Activated CD4-positive, alpha-beta T cell treated with anti-CD3 and anti-CD28 coated beads, Interleukin-2, amount 50 U/mL, for 24 hours (primary cell): Measurements from ENCODE around the gene SDK2.

ENCODE experiments used
- DNase-seq, 2 donors: peaks; one replicate each; pipeline ENCODE4 v3.0.0-alpha.2; 2020; ENCODE audit warnings: low read depth in 1 of 2, low spot score in 1 of 2

SDK2 gene

GRCh38 chr17:73613271-73614233 is 30.7 kb downstream of the SDK2 start:
- DNase-seq: no peak

DNA sequence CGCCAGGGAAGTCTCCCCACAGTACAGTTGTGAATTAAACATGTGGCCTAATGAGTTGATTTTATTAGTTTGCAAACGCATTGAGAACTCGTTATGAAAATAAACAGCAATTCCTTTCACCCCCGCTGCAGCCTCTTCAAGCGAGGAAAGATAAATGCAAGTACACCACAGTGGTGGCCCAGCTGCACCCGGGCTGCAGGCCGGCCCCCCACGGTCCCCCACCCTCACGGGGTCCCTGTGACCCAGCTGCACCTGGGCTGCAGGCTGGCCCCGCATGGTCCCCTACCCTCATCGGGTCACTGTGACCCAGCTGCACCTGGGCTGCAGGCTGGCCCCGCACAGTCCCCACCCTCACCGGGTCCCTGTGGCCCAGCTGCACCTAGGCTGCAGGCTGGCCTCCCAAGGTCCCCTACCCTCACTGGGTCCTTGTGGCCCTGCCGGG is 32.2 kb downstream of the SDK2 start:
- DNase-seq: no peak

DNA sequence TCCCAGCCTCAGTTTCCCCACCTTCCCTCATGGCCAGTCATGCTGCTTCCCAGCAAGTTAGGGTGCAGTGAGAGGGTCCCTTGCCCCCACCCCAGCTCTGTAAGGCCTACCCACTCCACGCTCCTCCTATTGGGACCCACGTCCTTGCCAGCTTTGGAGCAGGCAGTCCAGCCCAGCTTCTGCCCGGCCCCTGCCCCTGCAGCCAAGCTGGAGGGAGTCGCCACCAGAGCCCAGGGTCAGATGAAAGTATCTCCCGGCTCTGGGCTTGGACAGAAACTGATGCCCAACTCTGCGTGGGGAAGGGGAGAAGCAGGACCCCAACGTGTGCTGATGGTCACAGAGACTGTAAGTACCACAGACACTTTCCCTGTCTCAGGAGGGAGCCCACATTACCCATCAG is 32.6 kb downstream of the SDK2 start:
- no peak for DNase-seq

DNA sequence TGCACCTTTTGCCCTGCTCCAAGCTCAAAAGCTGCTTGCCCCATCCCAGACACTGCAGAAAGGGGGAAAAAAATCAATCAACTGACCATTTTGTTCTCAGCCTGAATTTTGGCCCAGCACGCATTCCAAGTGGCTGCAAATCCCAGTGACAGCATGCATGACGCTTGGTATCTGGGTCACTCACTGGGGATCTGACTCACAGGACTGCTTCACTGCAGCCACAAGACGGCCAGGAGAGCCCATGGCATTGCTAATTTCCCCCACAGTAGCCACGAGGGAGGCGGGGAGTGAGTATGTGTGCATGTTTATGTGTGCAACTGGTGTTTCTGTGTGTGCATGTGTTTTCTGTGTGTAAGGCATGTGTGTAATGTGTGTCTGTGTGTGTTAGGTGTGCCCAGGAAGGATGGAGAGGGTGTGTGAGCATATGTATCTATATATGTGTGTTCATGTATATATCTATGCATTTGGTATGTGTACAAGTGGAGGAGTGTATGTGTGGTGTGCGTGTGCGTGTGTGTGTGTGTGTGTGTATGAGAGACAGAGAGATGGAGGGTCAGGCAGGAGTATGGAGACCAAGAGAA is 33.8 kb downstream of the SDK2 start:
- DNase-seq: no peak

DNA sequence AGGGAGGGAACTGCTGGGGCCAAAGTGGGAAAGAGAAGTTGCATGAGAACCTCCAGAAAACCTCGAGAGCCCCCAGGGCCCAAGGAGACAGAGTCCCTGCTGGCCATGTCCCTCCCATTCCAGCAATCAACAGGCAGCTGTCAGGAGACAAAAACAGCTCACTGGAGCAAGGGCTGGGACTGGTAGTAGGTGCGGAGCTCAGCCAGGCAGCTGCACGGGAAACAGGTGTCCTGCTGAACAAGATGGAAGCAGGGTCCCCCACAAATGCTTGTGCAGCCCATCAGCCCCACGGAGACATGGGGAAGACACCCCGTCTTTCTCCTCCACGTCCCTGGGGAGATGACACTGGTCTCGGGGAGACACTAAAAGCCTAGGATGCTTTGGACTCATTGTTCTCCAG is 34.5 kb downstream of the SDK2 start:
- DNase-seq: no peak

GRCh38 chr17:73609060-73609459 is 35.2 kb downstream of the SDK2 start:
- no peak for DNase-seq

- no peak for DNase-seq
Measured at GRCh38 chr17:73605444-73605843, 38.8 kb downstream of the SDK2 start.

DNA sequence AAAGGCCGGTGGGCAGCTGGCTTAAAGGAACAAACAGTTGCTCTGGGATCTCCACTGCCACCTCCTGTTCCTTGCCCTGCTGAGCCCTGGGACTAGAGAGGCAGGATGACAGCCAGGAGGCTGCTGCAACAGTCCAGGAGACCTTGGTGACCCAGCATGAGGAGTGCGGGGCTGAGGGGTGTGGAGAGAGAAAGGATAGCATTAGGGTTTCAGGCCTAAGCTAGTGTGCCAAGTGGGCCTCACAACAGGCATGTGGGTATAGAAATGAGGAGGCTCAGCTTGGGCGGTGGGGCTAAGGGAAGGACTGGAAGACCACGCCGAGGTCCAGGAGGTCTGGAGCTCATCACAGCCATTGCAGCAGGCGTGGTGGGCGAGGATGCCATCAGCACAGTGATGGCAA is 39.8 kb downstream of the SDK2 start:
- no peak for DNase-seq

DNA sequence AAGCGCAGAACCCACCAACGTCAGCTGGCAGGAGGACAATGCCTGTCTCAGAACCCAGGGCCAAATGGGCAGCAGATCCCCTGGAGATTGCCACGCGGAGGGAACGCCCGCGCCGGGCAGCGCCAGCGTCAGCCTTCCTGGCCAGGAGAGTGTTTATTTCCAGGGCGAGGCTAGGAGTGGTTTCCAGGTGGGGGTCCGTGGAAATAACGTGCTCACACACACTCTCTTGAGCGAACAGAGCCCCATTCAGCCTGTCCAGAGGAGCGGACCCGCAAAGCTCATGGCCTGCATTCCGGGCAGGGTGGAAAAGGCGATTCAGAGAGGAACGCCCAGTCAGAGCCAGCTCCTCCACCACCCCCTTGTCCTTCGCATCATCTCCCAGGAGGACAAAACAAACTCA is 40.3 kb downstream of the SDK2 start:
- DNase-seq: no peak

- no peak for DNase-seq
Measured at GRCh38 chr17:73600103-73600871, 44.0 kb downstream of the SDK2 start.

- no peak for DNase-seq
Measured at GRCh38 chr17:73599599-73599998, 44.6 kb downstream of the SDK2 start.

DNA sequence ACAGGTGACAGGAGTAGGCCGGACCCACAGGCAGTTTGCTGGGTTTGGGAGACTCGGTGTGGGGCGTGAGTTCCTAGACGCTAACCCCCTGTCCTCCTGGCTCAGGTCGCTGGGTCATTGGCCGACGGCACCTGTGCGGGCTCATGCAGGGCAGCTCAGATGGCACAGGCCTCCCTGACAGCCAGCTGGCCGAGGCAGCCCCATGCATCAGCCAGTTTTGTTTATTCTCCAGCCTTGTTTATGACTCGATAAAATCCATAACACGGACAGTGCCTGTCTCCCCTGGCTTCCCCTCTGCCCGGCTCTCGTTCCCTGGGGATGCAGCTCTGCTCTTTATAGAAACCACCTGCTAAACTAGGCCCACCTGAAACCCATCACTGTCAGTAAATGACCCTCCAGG is 46.0 kb downstream of the SDK2 start:
- DNase-seq: no peak

- no peak for DNase-seq
Measured at GRCh38 chr17:73595931-73596330, 48.3 kb downstream of the SDK2 start.

DNA sequence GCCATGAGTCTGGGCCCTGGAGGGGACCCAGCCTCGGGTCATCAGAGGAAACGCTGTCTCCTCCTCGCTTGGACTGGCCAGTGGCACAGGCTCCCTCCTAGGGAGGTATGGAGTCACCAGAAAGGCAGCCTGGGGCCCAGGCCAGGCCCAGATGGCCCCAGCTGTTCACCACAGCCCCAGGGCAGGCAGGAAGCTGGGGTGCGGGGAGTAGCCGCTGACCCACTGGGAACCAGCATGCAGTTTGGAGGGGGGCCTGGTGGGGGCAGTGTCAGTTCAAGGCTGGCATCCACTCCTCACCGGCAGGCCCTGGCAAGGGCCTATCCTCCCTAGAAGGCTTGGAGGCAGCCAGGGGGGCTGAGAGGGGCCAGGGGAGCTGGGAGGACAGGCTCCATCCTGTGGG is 48.8 kb downstream of the SDK2 start:
- no peak for DNase-seq

DNA sequence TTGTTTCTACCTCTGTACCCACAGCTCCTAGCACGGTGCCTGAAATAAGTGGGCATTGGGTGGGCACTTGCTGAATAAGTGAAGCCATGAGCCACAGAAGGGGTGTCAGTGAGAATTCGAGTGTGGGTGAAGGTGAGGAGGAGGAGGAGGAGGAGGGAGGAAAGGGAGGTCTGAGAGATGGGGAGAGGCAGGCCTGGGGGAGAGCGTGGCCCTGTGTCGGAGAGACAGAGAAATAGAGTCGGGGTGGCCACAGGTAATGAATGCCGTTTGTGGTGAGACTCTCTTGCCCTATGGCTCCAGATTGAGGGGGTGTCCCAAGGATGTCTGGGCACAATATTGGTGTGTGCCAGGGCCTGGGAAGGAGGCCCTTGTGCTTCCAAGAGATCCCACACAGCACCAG is 49.2 kb downstream of the SDK2 start:
- no peak for DNase-seq

DNA sequence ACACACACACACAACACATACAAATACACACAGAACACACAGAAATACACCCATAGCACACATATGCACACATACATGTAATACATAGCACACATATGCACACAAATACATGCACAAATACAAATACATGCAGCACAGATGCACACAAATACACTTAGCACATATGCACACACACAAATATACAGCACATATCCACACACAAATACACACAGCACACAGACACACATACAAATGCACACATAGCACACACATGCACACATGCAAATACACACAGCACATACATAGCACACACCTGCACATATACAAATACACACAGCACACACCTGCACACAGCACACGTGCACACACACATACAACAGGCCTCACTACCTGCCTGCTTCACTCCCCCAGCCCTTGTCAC is 49.6 kb downstream of the SDK2 start:
- no peak for DNase-seq

- DNase-seq: no peak
Measured at GRCh38 chr17:73594025-73594424, 50.2 kb downstream of the SDK2 start.

DNA sequence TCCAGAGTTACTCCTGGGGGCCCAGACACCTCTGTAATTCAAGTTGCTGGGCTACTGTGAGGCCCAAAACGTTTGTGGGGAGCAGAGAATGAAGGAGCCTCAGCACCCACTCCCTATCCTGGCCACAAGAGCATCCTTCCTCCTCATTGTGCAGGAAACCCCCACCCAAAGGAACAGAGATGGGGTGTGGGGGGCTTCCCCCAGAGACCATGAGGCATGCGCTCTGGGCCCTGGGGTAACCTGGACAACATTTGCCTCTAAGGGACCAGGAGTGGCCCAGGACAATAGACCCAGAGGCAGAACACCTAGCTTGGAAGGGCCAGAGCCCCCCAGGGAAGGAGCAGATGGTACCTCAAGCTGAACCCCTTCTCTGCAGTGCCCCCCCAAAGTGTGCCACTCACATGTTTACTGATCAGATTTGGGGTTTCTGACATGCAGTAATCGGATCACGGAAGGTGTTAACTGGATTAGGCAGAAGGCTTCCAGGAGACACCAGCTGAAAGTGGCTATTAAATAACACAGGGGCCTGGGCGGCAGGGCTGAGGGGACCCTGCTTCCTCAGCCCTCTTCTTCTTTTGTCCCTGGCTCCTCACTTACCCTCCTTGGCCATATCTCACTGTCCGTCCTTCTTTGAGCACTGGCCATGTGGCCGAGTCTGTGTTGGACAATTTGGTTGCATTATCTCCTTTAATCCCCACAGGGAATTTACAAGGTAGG is 50.8 kb downstream of the SDK2 start:
- no peak for DNase-seq

DNA sequence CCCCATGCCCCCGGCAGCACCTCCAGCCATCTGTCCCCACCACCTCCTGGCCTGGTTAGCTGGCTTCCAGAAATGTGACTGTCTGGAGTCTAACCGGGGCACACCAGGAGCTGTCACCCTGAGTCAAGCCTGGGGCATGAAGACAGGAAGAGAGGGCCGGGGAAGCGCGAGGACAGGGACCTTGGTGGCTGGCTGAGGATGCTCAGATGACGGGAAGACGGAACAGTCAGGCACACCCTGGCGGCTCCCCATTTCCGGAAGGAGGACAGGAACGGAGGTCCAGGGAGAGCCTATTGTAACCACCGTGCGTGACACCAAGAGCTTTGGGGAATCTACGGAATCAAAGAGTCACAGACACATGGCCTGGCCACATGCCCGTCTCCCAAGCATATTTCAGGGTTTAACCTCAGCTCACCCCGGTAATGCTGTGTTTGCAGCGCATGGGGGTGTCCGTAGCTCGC is 51.7 kb downstream of the SDK2 start:
- no peak for DNase-seq

- no peak for DNase-seq
Measured at GRCh38 chr17:73592079-73592415, 52.2 kb downstream of the SDK2 start.
